ENCODE results near the gene MCM9. TPM values are rescaled to one million over a fixed set of nuclear protein-coding genes. Genes with fewer than 3 reads are reported as not detected.

Gene MCM9
- total RNA-seq, 1 experiment from 2014 or later, result 14.4 TPM

GRCh38 chr6:118808793-118809638, 125.9 kb downstream of the MCM9 start:
- Histone ChIP-seq H3K36me3 (ENCODE audit: control insufficient read depth, insufficient read depth, low read length) (no peaks in the 10 kb centered on the region), H3K4me3 (ENCODE audit: low read depth, low read length) (no peak overlapping the region), H3K27me3 (replicated peaks; ENCODE audit: control insufficient read depth, insufficient read depth, low read length) (no peaks in the 10 kb centered on the region), H3K4me1 (no peaks in the 10 kb centered on the region), H3K9me3 (no peaks in the 10 kb centered on the region)
- H3K27me3 Mint-ChIP-seq (ENCODE audit: insufficient read depth, unreplicated experiment), result no peaks in the 10 kb centered on the region
- no peak overlapping the region for H3K27ac Mint-ChIP-seq (ENCODE audit: unreplicated experiment)
- H3K4me3 Mint-ChIP-seq (ENCODE audit: unreplicated experiment), result no peak overlapping the region
- POLR2A ChIA-PET, result no interaction called here
- intact Hi-C loops (cut with micrococcal nuclease; ENCODE audit: unreplicated experiment), result no loop called here
- DNase-seq, result no peak
- H3K4me1 Mint-ChIP-seq (ENCODE audit: low read depth, unreplicated experiment), result no peaks in the 10 kb centered on the region
- CTCF ChIA-PET, result interaction anchor here (1.1 kb wide), 1 partner anchor 8 kb away, joined by 3 read pairs; no protein-coding TSS in a partner anchor
- no TSS peak for BruUV-seq (replicated peaks)
- no peaks in the 10 kb centered on the region for H3K9me3 Mint-ChIP-seq (ENCODE audit: unreplicated experiment)
- TF ChIP-seq, protein P1, sequence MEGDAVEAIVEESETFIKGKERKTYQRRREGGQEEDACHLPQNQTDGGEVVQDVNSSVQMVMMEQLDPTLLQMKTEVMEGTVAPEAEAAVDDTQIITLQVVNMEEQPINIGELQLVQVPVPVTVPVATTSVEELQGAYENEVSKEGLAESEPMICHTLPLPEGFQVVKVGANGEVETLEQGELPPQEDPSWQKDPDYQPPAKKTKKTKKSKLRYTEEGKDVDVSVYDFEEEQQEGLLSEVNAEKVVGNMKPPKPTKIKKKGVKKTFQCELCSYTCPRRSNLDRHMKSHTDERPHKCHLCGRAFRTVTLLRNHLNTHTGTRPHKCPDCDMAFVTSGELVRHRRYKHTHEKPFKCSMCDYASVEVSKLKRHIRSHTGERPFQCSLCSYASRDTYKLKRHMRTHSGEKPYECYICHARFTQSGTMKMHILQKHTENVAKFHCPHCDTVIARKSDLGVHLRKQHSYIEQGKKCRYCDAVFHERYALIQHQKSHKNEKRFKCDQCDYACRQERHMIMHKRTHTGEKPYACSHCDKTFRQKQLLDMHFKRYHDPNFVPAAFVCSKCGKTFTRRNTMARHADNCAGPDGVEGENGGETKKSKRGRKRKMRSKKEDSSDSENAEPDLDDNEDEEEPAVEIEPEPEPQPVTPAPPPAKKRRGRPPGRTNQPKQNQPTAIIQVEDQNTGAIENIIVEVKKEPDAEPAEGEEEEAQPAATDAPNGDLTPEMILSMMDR (IDR thresholded peaks at IDR 0.05; ENCODE audit: insufficient read depth in 1 of 2, low read depth in 1 of 2, low read length in 1 of 2, severe bottlenecking in 1 of 2, unreplicated experiment in 1 of 2), result no peak
- H3K36me3 Mint-ChIP-seq (ENCODE audit: insufficient read depth, unreplicated experiment), result no peaks in the 10 kb centered on the region

DNA sequence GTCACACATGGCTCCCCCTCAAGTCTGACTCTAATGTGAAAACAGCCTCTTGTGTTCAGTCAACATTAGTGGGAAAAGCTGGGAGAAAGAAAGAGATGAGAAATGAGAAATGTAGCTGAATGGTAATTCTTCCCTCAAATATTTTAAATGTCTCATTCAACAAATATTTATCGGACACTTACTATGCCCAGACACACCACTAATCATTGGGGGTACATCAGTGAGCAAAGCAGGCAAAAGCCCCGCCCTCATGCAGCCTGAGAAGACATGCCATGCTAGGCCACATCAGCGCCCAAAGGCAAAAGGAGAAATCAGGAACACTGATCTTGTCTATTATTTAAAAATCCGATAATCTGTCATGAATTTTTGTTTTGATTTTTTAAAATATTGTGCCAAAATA, 130.9 kb downstream of the MCM9 start:
- no peaks in the 10 kb centered on the region for H3K36me3 ChIP-seq (ENCODE audit: control insufficient read depth, insufficient read depth, low read length)
- H3K4me3 ChIP-seq (ENCODE audit: low read depth, low read length), result no peak overlapping the region
- Mint-ChIP-seq H3K9me3 (ENCODE audit: unreplicated experiment) (no peaks in the 10 kb centered on the region), H3K36me3 (ENCODE audit: insufficient read depth, unreplicated experiment) (no peaks in the 10 kb centered on the region), H3K27me3 (ENCODE audit: insufficient read depth, unreplicated experiment) (no peaks in the 10 kb centered on the region), H3K4me1 (ENCODE audit: low read depth, unreplicated experiment) (peaks cover 8% of the 10 kb centered on the region), H3K27ac (ENCODE audit: unreplicated experiment) (no peak overlapping the region), H3K4me3 (ENCODE audit: unreplicated experiment) (no peak overlapping the region)
- DNase-seq, result no peak
- ChIA-PET CTCF (no interaction called here), POLR2A (no interaction called here)
- H3K27me3 ChIP-seq (replicated peaks; ENCODE audit: control insufficient read depth, insufficient read depth, low read length), result no peaks in the 10 kb centered on the region
- TF ChIP-seq, protein P1 (IDR thresholded peaks at IDR 0.05; ENCODE audit: insufficient read depth in 1 of 2, low read depth in 1 of 2, low read length in 1 of 2, severe bottlenecking in 1 of 2, unreplicated experiment in 1 of 2), result no peak
- H3K4me1 ChIP-seq, result no peaks in the 10 kb centered on the region
- BruUV-seq (replicated peaks), result no TSS peak
- intact Hi-C loops (cut with micrococcal nuclease; ENCODE audit: unreplicated experiment), result loop anchor here (5.0 kb wide), 1 partner anchor 237 kb away; no protein-coding TSS in a partner anchor
- no peaks in the 10 kb centered on the region for H3K9me3 ChIP-seq

- Mint-ChIP-seq H3K27ac (ENCODE audit: unreplicated experiment) (no peak overlapping the region), H3K9me3 (ENCODE audit: unreplicated experiment) (no peaks in the 10 kb centered on the region), H3K4me1 (ENCODE audit: low read depth, unreplicated experiment) (peaks cover 15% of the 10 kb centered on the region), H3K36me3 (ENCODE audit: insufficient read depth, unreplicated experiment) (no peaks in the 10 kb centered on the region), H3K4me3 (ENCODE audit: unreplicated experiment) (no peak overlapping the region), H3K27me3 (ENCODE audit: insufficient read depth, unreplicated experiment) (no peaks in the 10 kb centered on the region)
- no TSS peak for BruUV-seq (replicated peaks)
- no peak for DNase-seq
- H3K4me1 ChIP-seq, result 0 out of 2 replicates have a peak, but pooled peaks cover 3% of the 10 kb centered on the region
- ChIA-PET POLR2A (no interaction called here), CTCF (no interaction called here)
- intact Hi-C loops (cut with micrococcal nuclease; ENCODE audit: unreplicated experiment), result loop anchor here (5.0 kb wide), 1 partner anchor 234 kb away; no protein-coding TSS in a partner anchor
- no peaks in the 10 kb centered on the region for H3K9me3 ChIP-seq
- H3K4me3 ChIP-seq (ENCODE audit: low read depth, low read length), result no peak overlapping the region
- no peaks in the 10 kb centered on the region for H3K27me3 ChIP-seq (replicated peaks; ENCODE audit: control insufficient read depth, insufficient read depth, low read length)
- no peaks in the 10 kb centered on the region for H3K36me3 ChIP-seq (ENCODE audit: control insufficient read depth, insufficient read depth, low read length)
- TF ChIP-seq, protein P1 (IDR thresholded peaks at IDR 0.05; ENCODE audit: insufficient read depth in 1 of 2, low read depth in 1 of 2, low read length in 1 of 2, severe bottlenecking in 1 of 2, unreplicated experiment in 1 of 2), result no peak
These were observed 133.7 kb downstream of the MCM9 start for GRCh38 chr6:118801257-118801656.
